ENCODE data around the gene ITPR1. TPM values are rescaled to one million over a fixed set of nuclear protein-coding genes. Genes with fewer than 3 reads are reported as not detected.

Gene ITPR1
- total RNA-seq, 1 donor from 2014 or later, result 16.3 TPM

DNA sequence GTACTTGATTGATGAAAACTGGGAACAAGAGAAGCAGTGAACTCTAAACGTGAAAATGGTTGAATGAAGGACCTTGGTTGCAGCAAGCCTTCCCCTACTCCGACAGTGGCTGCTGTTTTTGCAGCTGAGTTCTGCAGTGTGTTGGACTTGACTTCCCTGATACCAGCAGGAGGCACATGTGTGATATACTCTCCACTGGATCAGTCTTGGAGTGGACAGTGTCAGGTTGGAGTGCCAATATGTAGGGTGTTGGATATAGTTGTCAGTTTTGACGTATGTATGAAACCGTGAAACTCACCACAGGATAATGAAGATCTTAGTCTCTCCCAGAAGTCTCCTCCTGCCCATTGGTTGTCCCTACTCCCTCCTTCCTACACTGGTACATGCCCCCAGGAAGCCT, 106.5 kb downstream of the ITPR1 start:
- no peak overlapping the region for H3K4me3 ChIP-seq (ENCODE audit: low read depth, low read length)
- no peaks in the 10 kb centered on the region for H3K27me3 ChIP-seq (ENCODE audit: control insufficient read depth, insufficient read depth, low read length)
- no peaks in the 10 kb centered on the region for H3K36me3 ChIP-seq (ENCODE audit: control insufficient read depth, insufficient read depth, low read length)
- FAIRE-seq, result no peak
- TF ChIP-seq, protein P1, sequence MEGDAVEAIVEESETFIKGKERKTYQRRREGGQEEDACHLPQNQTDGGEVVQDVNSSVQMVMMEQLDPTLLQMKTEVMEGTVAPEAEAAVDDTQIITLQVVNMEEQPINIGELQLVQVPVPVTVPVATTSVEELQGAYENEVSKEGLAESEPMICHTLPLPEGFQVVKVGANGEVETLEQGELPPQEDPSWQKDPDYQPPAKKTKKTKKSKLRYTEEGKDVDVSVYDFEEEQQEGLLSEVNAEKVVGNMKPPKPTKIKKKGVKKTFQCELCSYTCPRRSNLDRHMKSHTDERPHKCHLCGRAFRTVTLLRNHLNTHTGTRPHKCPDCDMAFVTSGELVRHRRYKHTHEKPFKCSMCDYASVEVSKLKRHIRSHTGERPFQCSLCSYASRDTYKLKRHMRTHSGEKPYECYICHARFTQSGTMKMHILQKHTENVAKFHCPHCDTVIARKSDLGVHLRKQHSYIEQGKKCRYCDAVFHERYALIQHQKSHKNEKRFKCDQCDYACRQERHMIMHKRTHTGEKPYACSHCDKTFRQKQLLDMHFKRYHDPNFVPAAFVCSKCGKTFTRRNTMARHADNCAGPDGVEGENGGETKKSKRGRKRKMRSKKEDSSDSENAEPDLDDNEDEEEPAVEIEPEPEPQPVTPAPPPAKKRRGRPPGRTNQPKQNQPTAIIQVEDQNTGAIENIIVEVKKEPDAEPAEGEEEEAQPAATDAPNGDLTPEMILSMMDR (IDR thresholded peaks at IDR 0.05; ENCODE audit: insufficient read depth, low read length, severe bottlenecking), result no peak
- no peak for DNase-seq (ENCODE audit: low read depth)

DNA sequence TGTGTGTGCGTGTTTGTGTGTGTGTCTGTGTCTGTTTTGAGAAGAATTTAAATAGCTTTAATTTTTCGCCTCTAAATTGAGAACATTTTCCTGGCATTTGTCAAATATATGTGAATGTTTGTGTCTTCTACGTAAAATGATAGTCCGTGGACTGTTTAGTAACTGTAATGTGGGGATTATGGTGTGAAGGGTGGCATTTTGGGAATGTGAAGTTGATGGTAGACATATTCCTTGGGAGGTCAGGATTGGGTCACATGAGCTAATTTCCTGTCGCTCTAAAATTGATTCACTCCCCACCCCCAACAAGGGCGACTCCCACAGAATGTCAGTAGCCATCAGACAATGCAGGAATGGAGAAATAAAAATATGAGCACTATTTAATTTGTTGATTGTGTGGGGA, 107.3 kb downstream of the ITPR1 start:
- no peak for FAIRE-seq
- no peaks in the 10 kb centered on the region for H3K36me3 ChIP-seq (ENCODE audit: control insufficient read depth, insufficient read depth, low read length)
- TF ChIP-seq, protein P1 (IDR thresholded peaks at IDR 0.05; ENCODE audit: insufficient read depth, low read length, severe bottlenecking), result no peak
- no peaks in the 10 kb centered on the region for H3K27me3 ChIP-seq (ENCODE audit: control insufficient read depth, insufficient read depth, low read length)
- no peak overlapping the region for H3K4me3 ChIP-seq (ENCODE audit: low read depth, low read length)
- no peak for DNase-seq (ENCODE audit: low read depth)

DNA sequence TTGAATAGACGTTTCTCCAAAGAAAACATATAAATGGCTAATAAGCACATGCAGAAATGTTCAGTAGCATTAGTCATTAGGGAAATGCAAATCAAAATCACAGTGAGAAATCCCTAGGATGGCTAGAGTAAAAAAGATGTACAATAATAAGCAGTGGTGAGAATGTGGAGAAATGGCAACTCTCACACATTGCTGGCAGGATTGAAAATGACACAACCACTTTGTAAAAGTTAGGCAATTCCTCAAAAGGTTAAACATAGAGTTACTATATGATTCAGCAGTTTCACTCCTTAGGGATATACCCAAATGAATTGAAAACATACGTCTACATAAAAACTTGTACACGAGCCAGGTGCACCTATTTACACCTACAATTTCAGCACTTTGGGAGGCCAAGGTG, 108.7 kb downstream of the ITPR1 start:
- DNase-seq (ENCODE audit: low read depth), result peak; percentile 18
- H3K36me3 ChIP-seq (ENCODE audit: control insufficient read depth, insufficient read depth, low read length), result no peaks in the 10 kb centered on the region
- H3K4me3 ChIP-seq (ENCODE audit: low read depth, low read length), result no peak overlapping the region
- TF ChIP-seq, protein P1 (IDR thresholded peaks at IDR 0.05; ENCODE audit: insufficient read depth, low read length, severe bottlenecking), result no peak
- no peak for FAIRE-seq
- no peaks in the 10 kb centered on the region for H3K27me3 ChIP-seq (ENCODE audit: control insufficient read depth, insufficient read depth, low read length)

DNA sequence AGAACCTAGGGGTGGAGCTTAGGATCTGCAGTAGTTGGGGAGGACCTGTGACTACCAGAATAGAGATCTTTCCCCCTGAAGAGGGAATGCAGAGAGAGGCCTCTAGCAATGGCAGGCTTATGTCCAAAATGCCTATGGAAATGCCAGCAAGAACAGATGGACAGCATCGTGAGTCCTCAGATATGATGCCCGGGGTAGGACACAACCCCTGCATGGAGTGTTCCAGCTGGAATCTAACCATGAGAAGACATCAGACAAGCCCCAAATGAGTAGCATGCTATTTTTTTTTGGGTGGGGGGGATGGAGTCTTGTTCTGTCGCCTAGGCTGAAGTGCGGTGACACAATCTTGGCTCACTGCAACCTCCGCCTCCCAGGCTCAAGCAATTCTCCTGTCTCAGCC, 111.5 kb downstream of the ITPR1 start:
- TF ChIP-seq, protein P1 (IDR thresholded peaks at IDR 0.05; ENCODE audit: insufficient read depth, low read length, severe bottlenecking), result no peak
- no peak for FAIRE-seq
- Histone ChIP-seq H3K36me3 (ENCODE audit: control insufficient read depth, insufficient read depth, low read length) (no peaks in the 10 kb centered on the region), H3K4me3 (ENCODE audit: low read depth, low read length) (no peak overlapping the region), H3K27me3 (ENCODE audit: control insufficient read depth, insufficient read depth, low read length) (no peaks in the 10 kb centered on the region)
- DNase-seq (ENCODE audit: low read depth), result no peak

DNA sequence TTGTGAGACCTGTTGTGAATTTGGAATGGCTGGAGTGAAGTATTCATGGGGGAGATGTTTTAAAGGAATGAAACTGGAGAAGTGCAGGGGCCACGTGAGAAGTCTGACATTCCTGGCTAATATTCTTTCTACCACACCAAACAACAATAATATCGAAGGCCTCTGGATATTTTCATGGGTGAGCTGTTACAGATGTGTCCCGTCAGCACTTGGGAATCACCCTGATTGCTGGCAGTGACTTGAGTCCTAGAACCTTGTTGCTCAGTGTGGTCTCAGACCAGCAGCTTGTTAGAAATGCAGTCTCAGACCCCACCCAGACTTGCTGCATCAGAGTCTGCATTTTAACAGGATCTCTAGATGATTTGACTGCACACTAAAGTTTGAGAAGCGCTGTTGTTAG, 113.8 kb downstream of the ITPR1 start:
- no peak overlapping the region for H3K4me3 ChIP-seq (ENCODE audit: low read depth, low read length)
- H3K27me3 ChIP-seq (ENCODE audit: control insufficient read depth, insufficient read depth, low read length), result no peaks in the 10 kb centered on the region
- no peak for DNase-seq (ENCODE audit: low read depth)
- TF ChIP-seq, protein P1 (IDR thresholded peaks at IDR 0.05; ENCODE audit: insufficient read depth, low read length, severe bottlenecking), result no peak
- FAIRE-seq, result no peak
- H3K36me3 ChIP-seq (ENCODE audit: control insufficient read depth, insufficient read depth, low read length), result no peaks in the 10 kb centered on the region

DNA sequence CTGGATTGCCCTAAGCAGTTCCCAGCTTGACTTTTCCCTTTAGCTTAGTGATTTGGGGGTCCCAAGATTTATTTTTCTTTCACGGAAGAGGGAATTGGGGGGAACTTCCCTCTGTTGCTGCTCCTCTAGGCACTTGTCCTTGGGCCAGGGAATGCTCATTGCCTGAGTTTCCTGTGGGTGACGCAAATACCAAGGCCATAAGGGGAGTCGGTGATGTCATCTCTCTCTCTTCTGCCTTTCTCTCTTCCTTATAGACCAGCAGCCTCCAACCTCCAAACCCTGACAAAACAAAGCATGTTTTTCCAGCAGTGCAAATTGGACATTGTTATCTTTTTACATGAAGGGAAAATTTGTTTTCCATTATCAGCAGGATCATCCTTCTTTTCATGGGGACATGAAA, 120.2 kb downstream of the ITPR1 start:
- no peak overlapping the region for H3K4me3 ChIP-seq (ENCODE audit: low read depth, low read length)
- no peaks in the 10 kb centered on the region for H3K27me3 ChIP-seq (ENCODE audit: control insufficient read depth, insufficient read depth, low read length)
- TF ChIP-seq, protein P1 (IDR thresholded peaks at IDR 0.05; ENCODE audit: insufficient read depth, low read length, severe bottlenecking), result no peak
- no peak for DNase-seq (ENCODE audit: low read depth)
- no peaks in the 10 kb centered on the region for H3K36me3 ChIP-seq (ENCODE audit: control insufficient read depth, insufficient read depth, low read length)
- FAIRE-seq, result no peak

Data from bronchial epithelial cell (primary cell).